Transverse colon (tissue), 3 donors: ENCODE data around the gene SPINK13.

Experiments used
- POLR2A ChIP-seq: fragments of 450-650 bp; IDR thresholded peaks from one replicate; pipeline ENCODE4 v1.6.1; 2016; ENCODE audit warnings: antibody characterized with exemption, mild to moderate bottlenecking, moderate library complexity
- TF ChIP-seq, protein P1 (sequence below), 5 experiments: fragments of 200-600 bp in 3 of 5; fragments of 450-650 bp in 2 of 5; sonication (generic) in 3 of 5; IDR thresholded peaks; 1 replicate in 2 of 5; 2 replicates in 3 of 5; pipeline ENCODE4 v1.5.1; 2016 to 2017; ENCODE audit warnings: antibody characterized with exemption in 5 of 5, inconsistent platforms in 3 of 5, mild to moderate bottlenecking in 2 of 5, moderate library complexity in 1 of 5

DNA sequence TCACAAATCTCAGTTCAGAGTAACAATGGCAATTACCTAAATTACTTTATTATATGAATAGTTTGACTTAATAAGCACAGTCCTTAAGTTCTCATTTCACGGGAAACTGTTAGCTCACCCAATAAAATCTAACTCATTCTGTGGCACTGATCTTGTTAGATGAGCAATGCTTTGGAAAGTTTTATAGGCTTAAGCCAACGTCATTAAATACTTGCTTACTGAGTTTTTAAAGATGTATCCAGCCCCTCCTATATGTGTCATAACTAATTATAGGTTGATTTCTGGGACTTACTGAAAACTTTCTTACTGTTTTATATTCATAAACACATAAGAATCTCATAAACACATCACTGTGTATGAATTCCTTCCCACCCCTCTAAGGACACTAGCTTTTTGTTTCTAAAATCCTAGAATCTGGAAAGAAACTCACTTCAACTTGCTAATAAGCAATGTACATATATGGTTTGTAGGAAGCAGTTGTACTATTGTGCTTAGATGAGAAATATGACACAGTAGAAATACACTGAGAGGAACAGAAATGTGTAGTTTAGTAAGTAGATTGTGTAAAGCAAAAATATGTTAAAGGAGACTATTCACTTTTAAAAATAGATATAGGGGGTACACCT is 44.4 kb upstream of the SPINK13 start:
- TF ChIP-seq, protein P1, sequence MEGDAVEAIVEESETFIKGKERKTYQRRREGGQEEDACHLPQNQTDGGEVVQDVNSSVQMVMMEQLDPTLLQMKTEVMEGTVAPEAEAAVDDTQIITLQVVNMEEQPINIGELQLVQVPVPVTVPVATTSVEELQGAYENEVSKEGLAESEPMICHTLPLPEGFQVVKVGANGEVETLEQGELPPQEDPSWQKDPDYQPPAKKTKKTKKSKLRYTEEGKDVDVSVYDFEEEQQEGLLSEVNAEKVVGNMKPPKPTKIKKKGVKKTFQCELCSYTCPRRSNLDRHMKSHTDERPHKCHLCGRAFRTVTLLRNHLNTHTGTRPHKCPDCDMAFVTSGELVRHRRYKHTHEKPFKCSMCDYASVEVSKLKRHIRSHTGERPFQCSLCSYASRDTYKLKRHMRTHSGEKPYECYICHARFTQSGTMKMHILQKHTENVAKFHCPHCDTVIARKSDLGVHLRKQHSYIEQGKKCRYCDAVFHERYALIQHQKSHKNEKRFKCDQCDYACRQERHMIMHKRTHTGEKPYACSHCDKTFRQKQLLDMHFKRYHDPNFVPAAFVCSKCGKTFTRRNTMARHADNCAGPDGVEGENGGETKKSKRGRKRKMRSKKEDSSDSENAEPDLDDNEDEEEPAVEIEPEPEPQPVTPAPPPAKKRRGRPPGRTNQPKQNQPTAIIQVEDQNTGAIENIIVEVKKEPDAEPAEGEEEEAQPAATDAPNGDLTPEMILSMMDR (IDR thresholded peaks at IDR 0.05): no peak
- TF ChIP-seq POLR2A: no peak
